HepG2 (cell line): ENCODE data around the gene CD151. TPM values are rescaled to one million over a fixed set of nuclear protein-coding genes. Genes with fewer than 3 reads are reported as not detected.
A peak's percentile ranks its signal among the peaks of the same experiment; 100 is the strongest.

Source experiments
- ATF6 ChIP-seq: sonication (generic); formaldehyde crosslinking; conservative IDR thresholded peaks from 2 replicates; pipeline ENCODE4 v1.4.0; 2020; ENCODE audit warnings: missing genetic modification reagents
- CENPT ChIP-seq: sonication (generic); formaldehyde crosslinking; IDR thresholded peaks from 2 replicates; pipeline ENCODE4 v1.8.0; 2022; ENCODE audit warnings: low read depth, mild to moderate bottlenecking, moderate library complexity, missing genetic modification reagents
- HNF1A ChIP-seq, 2 experiments: sonication (generic) in 1 of 2; formaldehyde crosslinking in 1 of 2; IDR thresholded peaks; 2 replicates each; pipeline versions ENCODE4 v1.4.0 to v1.6.1; 2016 to 2020; ENCODE audit warnings: borderline replicate concordance in 1 of 2, low read depth in 1 of 2, mild to moderate bottlenecking in 1 of 2, missing genetic modification reagents in 1 of 2
- HNRNPUL1 ChIP-seq: fragments of 200-400 bp; formaldehyde crosslinking; IDR thresholded peaks from 2 replicates; pipeline ENCODE4 v1.6.1; 2017; ENCODE audit warnings: low read depth, mild to moderate bottlenecking, low read length, moderate library complexity
- LBX2 ChIP-seq: sonication (generic); formaldehyde crosslinking; IDR thresholded peaks from 2 replicates; pipeline ENCODE4 v1.5.0; 2020; ENCODE audit warnings: missing genetic modification reagents, mild to moderate bottlenecking, borderline replicate concordance
- LCORL ChIP-seq, 2 experiments: fragments of 450-650 bp in 1 of 2; sonication (generic) in 1 of 2; formaldehyde crosslinking in 1 of 2; IDR thresholded peaks; 2 replicates each; pipeline versions ENCODE4 v1.5.0 to v1.6.1; 2017 to 2020; ENCODE audit warnings: antibody characterized with exemption in 1 of 2, missing genetic modification reagents in 1 of 2
- MTA3 ChIP-seq: sonication (generic); formaldehyde crosslinking; IDR thresholded peaks from 2 replicates; pipeline ENCODE4 v1.4.0; 2020; ENCODE audit warnings: missing genetic modification reagents
- MTF2 ChIP-seq: sonication (generic); formaldehyde crosslinking; IDR thresholded peaks from 2 replicates; pipeline ENCODE4 v1.5.0; 2020; ENCODE audit warnings: missing genetic modification reagents, borderline replicate concordance
- NKX3-1 ChIP-seq: sonication (generic); formaldehyde crosslinking; IDR thresholded peaks from 2 replicates; pipeline ENCODE4 v1.5.0; 2020; ENCODE audit warnings: missing genetic modification reagents
- POLR2AphosphoS5 ChIP-seq: IDR thresholded peaks from 2 replicates; pipeline ENCODE4 v1.6.1; 2012; ENCODE audit warnings: low read depth, low read length
- RBAK ChIP-seq: sonication (generic); formaldehyde crosslinking; IDR thresholded peaks from 2 replicates; pipeline ENCODE4 v1.5.1; 2020; ENCODE audit warnings: mild to moderate bottlenecking, missing genetic modification reagents
- SAFB2 ChIP-seq: sonication (generic); formaldehyde crosslinking; IDR thresholded peaks from 2 replicates; pipeline ENCODE4 v1.5.1; 2020; ENCODE audit warnings: missing genetic modification reagents, low read depth, mild to moderate bottlenecking, borderline replicate concordance
- SKIL ChIP-seq: sonication (generic); formaldehyde crosslinking; IDR thresholded peaks from 2 replicates; pipeline ENCODE4 v1.8.0; 2022; ENCODE audit warnings: missing genetic modification reagents, mild to moderate bottlenecking, moderate library complexity, borderline replicate concordance
- ZFP36 ChIP-seq: fragments of 150-350 bp; IDR thresholded peaks from 2 replicates; pipeline ENCODE4 v1.6.1; 2018; ENCODE audit warnings: borderline replicate concordance, low read length, low read depth; ENCODE audit not compliant: partially characterized antibody
- ZKSCAN5 ChIP-seq: sonication (generic); formaldehyde crosslinking; IDR thresholded peaks from 2 replicates; pipeline ENCODE4 v1.5.1; 2020; ENCODE audit warnings: mild to moderate bottlenecking, missing genetic modification reagents
- polyA plus RNA-seq, 8 experiments: library from polyadenylated mRNA; depleted of rRNA in 3 of 8; stranded (reverse) in 7 of 8; unstranded in 1 of 8; fragments of >200 nt; fragmentation: Illumina TruSeq in 4 of 8; extraction: Trizol in 4 of 8; gene quantifications; 2 replicates each; pipeline versions ENCODE4 v1.2.1 to v1.2.3, GENCODE V29; 2011 to 2016; ENCODE audit warnings: low read depth in 4 of 8, missing spikeins in 1 of 8, mixed read lengths in 1 of 8; ENCODE audit not compliant: insufficient read depth in 1 of 8
- total RNA-seq, 5 experiments: library from RNA; depleted of rRNA; stranded (reverse); fragments of >200 nt; fragmentation: Illumina TruSeq; extraction: Trizol; gene quantifications; 2 replicates each; pipeline ENCODE4 v1.2.3, GENCODE V29; 2016; ENCODE audit warnings: low read depth in 1 of 5
- TF ChIP-seq, protein P1 (sequence below): sonication (generic); formaldehyde crosslinking; IDR thresholded peaks from 2 replicates; pipeline ENCODE4 v1.8.0; 2022; ENCODE audit warnings: missing genetic modification reagents, mild to moderate bottlenecking, inconsistent platforms, borderline replicate concordance

CD151 gene
- total and polyA plus RNA-seq, 2 of the 13 experiments (the other 11 are each of a cell fraction or from before 2014, with no cell fraction given) = 125 to 197 TPM

- TF ChIP-seq, protein P1, sequence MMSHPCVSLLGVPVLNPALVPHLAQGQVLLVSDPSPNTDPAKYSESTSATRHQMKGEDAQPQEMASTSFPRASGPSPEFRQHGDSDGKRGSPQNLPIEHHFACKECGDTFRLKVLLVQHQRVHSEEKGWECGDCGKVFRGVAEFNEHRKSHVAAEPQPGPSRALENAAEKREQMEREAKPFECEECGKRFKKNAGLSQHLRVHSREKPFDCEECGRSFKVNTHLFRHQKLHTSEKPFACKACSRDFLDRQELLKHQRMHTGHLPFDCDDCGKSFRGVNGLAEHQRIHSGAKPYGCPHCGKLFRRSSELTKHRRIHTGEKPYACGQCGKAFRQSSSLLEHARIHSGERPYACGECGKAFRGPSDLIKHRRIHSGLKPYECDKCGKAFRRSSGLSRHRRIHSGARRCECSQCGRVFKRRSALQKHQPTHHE (CRISPR knock-in tag) = peak; percentile 33; the same call in 1 of the 2 replicates
- TF ChIP-seq ZFP36 (no peak), ATF6 (no peak), MTA3 (CRISPR knock-in tag) (no peak), RBAK (no peak), HNF1A (IDR thresholded peaks at IDR 0.05; ENCODE audit: low read depth) (no peak), HNF1A (CRISPR knock-in tag; IDR thresholded peaks at IDR 0.05; ENCODE audit: borderline replicate concordance) (no peak), LBX2 (CRISPR knock-in tag) (no peak), MTF2 (CRISPR knock-in tag) (0 out of 2 replicates have a peak, but pooled peaks have one; percentile 62), CENPT (0 out of 2 replicates have a peak, but pooled peaks have one; percentile 8), NKX3-1 (CRISPR knock-in tag) (no peak; the same call in 1 of the 2 replicates), POLR2AphosphoS5 (peak; percentile 56; the same call in 1 of the 2 replicates), HNRNPUL1 (no peak), SAFB2 (no peak), LCORL (IDR thresholded peaks at IDR 0.05) (no peak), LCORL (CRISPR knock-in tag; IDR thresholded peaks at IDR 0.05) (peak; percentile 18; the same call in 1 of the 2 replicates), ZKSCAN5 (CRISPR knock-in tag) (no peak), SKIL (CRISPR knock-in tag) (no peak)
Measured at GRCh38 chr11:808427-809286, 24.1 kb upstream of the CD151 start (continued).
